HG03342 (cell line): ENCODE measurements around the gene ANXA10.
"Not testable (repeated sequence)": the region's sequence is repeated elsewhere in the genome, so short reads cannot be mapped to it uniquely, and the experiment has no call there.

Source experiments
- ATAC-seq: cut with Tn5 transposase; IDR thresholded peaks from one replicate; pipeline ENCODE4 v1.9.1; 2021; ENCODE audit warnings: mild to moderate bottlenecking, moderate library complexity; ENCODE audit not compliant: unreplicated experiment

Gene ANXA10

DNA sequence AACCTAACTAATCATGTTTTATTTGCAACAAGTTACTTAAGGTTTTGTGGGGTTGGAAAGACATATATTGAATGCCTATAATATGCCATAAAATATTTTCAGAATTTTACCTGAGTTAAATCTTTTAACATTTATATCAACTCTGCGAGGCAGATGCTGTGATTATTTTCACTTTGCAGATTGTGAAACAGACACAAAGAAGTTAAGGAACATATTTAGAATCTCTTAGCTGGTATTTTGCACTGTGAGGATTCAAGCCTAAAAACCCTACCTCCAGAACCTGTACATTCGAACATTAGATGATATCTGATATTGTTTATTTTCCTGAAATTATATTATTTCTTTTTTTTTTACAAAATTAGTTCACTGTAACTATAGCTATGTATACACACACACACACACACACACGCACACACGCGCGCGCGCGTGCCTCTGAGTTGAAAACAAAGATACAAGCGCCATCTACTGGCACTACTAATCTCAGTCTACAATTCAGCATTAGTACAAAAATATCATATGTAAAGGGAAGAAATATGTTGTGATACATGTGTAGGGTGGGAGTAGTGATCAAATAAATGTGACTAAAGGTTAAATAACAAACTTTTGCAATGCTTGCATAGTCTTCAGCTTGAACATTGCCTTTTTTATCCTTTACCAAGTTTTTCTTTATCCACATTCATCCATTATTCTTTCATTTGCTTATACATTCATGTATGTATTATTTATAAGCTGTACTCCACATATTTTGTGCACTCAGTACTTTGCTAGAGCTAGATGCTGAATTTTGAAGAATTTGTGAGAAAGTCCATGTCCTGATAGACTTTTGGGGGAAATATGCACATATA is 61.5 kb downstream of the ANXA10 start:
- ATAC-seq: peak; percentile 84

- no peak for ATAC-seq
These were observed 62.4 kb downstream of the ANXA10 start for GRCh38 chr4:168154546-168155277.

GRCh38 chr4:168162604-168163003 is 70.3 kb downstream of the ANXA10 start:
- ATAC-seq: no peak

- no peak for ATAC-seq
These were observed 70.8 kb downstream of the ANXA10 start for GRCh38 chr4:168163106-168163505.

DNA sequence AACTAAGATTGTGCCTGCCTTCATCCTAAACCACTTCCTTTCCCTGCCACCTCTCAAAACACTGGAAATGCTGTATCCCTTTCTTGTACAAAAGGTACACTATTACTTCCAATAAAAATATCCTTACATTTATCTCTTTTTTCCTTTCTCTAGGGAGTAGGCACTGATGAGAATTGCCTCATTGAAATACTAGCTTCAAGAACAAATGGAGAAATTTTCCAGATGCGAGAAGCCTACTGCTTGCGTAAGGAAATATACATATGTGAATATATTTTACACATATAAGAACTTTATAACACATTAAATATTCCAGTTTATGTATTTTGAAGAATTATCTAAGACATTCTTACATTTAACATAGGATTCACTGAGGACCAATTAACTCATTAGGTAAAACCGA is 71.7 kb downstream of the ANXA10 start:
- no peak for ATAC-seq

DNA sequence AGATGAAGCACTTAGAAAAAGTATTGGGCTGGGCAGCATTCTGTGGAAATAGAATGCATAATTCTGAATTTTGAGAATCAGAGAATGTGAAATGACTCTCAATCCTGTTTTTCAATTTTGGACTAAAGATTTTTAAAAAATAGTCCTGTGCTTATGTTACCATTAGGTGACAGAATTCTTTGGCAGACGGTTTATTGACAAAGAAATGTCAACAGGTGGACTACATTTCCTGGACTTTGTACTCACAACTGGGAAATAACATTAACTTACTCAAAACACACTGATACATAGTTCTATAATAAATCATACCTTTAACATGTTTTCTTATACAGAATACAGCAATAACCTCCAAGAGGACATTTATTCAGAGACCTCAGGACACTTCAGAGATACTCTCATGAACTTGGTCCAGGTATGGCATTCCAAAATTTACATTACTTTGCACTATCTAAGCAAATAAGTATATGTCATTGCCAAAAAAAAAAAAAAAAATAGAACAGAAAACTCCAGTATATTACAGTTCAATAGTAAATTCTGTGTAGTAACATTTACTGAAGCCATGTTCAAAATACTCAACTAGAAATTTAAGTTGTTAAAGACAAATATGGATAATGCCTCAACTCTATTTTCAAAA is 72.7 kb downstream of the ANXA10 start:
- no peak for ATAC-seq

DNA sequence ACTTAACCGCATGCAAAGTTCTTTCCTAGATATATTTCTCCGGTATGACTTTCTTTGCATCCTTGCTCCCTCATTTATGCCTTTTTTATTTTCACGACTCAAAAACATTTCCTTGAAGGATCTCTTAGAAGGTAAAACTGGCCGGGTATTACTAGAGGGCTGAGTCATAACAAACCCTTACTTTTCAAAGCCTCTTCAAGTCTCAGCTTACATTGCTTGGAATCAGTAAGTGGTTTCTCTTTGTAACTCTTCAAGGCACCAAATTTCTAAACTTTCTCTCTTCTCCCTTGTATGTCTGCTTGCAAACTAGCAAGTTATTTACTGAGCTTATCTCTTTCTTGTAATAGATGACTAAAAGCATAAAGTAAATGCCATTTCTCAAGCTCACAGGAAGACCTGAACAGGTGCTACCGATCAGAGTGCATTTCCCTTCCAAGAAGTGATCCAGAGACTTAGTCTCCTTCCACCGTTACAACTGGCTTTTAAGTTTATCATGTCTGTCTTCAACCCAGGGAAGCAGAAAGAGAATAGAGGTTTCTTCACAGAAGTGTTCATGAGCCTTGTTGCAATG is 75.5 kb downstream of the ANXA10 start:
- ATAC-seq: peak; percentile 60

DNA sequence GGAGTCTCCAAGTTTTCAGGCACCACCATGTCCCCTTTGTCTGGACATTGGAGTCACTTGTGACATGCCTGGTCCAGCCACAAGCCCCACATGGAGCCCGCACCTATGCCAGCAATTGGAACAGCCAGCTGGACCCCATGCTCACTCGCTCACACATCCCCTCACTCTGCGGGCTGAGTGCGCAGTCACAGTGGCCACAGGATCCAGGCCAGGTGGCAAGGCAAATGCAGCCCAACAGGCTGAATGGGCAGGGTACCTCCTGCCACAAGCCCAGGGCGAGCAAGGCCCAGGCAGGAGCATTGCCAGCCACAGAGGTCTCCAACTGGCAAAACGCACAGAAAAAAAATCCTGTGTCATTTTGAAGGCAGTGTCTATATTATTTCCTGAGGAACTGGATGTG is 82.0 kb downstream of the ANXA10 start:
- no peak for ATAC-seq

DNA sequence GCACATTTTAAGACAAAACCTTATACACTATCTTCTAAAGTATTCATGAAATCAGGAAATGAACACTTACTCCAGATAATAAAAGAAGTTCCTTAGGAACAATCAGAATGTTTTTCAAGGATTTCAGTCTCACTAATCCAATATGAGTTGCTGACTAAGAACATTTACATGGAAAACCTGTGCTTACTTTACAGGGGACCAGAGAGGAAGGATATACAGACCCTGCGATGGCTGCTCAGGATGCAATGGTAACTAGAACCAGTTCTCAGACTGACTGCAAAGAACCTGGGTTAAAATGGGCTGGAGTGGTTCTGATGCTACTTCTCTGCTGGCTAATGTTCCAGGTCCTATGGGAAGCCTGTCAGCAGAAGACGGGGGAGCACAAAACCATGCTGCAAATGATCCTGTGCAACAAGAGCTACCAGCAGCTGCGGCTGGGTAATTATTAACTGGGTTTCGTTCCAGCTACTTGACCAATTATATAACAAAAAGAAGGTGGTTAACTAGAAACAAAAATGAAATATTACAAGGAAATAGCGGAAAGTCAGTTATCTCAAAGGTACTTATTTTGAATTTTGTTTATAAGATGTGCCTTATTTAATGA is 85.3 kb downstream of the ANXA10 start:
- ATAC-seq: no peak

DNA sequence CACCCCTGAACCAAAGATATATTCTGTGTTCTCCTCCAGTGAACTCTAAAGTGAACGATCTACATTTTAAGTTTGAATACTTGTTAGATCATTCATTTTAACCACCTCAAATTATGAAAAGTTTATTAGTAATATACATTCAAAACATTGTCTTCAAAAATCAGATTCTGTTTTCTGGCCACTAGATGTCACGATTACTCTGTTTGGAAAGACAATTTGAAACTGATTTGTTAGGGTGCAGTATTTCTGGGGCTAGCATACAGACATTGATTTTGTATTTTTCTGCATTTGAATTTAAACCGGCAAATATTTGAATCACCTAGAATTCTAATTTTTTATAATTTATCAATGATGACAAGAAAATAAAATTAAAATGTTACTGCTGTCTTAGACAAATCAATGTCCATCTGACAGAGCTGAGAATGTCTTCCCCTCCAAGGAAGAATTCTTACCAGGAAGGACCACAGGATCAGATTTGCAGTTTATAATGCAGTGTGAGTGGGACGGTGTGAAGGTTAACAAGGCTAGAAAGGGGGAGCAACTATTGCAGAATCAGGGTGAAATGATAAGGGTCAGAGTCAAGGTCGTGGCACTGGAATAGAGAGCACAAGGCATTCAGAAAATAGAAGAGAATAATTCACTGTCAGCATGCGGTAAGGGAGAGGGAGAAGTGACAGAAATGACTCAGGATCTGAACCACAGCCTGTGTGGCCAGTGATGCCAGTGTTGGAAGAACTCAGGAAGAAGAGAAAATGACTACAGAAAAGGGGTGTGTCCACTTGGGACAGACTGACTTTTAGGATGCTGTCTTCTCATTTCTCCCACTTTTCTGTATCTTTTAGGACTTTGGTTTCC is 91.6 kb downstream of the ANXA10 start:
- ATAC-seq: no peak

DNA sequence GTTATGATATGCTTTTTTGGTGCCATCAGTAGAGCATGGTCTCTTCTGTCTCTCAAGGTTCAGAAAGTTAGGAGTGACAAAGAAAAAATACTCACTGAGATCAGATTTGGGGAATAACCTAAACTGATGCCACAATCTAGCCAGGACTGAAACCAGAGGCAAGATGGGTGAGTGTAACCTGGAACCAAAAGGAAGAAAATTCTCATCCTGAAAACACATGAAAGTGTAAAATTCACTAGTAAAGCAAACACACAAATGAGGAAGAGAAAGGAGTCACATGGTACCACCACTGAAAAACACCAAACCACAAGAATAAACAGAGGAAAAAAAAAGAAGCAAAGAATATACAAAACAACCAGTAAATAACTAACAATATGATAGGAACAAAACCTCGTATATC is 96.4 kb downstream of the ANXA10 start:
- peak; percentile 72 for ATAC-seq

DNA sequence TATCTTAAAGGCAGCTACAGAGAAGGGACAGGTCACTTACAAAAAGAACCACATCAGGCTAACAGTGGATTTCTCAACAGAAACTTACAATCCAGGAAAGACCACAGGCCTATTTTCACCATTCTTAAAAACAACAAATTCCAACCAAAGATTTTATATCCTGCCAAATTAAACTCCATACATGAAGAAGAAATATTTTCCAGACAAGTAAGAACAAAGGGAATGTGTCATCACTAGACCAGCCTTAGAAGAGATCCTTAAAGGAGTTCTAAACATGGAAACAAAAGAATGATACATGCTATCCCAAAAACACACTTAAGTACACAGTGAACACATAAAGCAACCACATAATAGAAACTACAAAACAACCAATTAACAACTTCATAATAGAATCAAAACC is 105.6 kb downstream of the ANXA10 start:
- no peak for ATAC-seq

- peak; percentile 46 for ATAC-seq
These were observed 107.1 kb downstream of the ANXA10 start for GRCh38 chr4:168199260-168199957.

DNA sequence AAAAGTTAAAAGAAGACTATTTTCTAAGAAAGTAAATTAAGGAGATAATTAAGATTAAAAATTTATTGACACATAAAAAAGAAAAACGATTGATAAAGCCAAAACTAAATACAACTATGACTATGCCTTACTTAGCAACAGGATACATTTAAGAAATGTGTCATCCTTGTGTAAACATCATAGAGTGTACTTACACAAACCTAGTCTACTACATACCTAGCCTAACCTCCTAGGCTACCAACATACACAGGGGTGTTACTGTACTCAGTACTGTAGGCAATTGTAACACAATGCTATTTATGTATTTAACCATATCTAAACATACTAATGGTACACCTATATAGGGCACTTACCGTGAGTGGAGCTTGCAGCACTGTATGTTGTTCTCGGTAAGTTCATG is 108.3 kb downstream of the ANXA10 start:
- no peak for ATAC-seq

DNA sequence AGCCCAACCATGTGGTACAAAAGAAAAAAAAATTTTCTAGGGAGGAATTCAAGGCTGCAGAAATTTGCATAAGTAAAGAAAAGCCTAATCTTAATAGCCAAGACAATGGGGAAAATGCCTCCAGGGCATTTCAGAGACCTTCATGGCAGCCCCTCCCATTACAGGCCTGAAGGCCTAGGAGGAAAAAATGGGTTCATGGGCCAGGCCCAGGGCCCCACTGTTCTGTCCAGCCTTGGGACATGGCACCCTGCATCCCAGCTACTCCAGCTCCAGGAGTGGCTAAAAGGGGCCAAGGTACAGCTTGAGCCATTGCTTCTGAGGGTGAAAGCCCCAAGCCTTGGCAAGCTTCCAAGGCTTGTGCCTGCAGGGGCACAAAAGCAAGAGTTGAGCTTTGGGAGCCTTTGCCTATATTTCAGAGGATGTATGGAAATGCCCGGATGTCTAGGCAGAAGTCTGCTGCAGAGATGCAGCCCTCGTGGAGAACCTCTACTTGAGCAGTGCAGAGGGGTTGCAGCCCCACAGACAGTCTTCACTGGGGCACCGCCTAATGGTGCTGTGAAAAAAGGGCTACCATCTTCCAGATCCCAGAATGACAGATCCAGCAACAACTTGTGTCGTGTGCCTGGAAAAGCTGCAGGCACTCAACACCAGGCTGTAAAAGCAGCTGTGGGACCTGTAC is 111.0 kb downstream of the ANXA10 start:
- ATAC-seq: no peak

DNA sequence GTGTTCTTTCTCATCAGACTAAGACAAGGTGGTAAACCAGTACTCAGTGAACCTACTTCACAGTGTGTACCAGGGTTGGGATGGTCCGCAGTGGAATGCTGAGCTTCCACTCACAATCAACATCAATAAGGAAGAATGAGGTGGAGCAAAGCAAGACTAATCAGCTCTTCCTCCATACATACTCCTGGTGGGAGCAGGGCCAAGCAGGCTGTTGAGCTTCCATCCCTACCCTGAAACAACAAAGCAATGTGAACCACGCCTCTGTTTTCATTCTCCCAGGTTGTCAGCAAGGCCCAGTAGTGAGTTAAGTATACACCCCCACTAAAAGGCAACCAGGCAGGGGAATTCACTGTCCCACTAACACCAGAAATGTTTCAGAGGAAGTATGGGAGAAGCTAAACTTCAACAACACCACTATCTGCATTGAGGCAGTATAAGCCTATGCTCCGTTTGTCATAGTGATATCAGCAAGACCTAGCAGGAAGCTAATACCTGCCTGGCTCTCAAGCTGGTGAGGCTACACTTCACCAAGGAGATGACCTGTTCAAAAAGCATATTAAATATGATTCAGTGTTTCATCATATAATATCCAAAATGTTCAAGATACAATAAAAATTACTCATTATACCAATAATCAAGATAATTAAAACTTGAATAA is 116.7 kb downstream of the ANXA10 start:
- no peak for ATAC-seq

DNA sequence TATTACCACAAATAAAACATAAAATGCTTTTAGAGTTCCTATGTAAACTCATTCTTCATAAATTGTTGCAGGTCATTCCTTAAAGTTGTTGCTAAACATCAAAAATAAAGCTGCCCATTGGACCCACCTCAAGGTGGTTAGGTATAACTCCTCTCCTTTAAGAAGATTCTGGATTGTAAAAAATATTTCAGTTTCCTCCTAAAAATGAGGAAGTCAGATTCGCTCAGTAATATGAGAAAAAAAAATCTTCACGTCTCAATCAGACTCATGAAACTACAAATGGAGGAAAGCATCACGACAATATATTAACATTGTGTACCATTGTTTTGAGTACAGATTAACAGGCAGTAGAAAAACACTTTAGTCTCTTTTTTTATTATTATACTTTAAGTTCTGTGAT is 120.3 kb downstream of the ANXA10 start:
- no peak for ATAC-seq

- not testable (repeated sequence) for ATAC-seq
These were observed 121.2 kb downstream of the ANXA10 start for GRCh38 chr4:168213511-168213910.
